Spleen (tissue), 11 donors: ENCODE results near the gene AFMID. TPM values are rescaled to one million over a fixed set of nuclear protein-coding genes. Genes with fewer than 3 reads are reported as not detected.

Experiments
- DNase-seq: peaks from one replicate; pipeline ENCODE4 v3.0.0-alpha.2; 2020
- H3K27ac ChIP-seq, 8 donors: fragments of 200-600 bp; sonication (generic) in 7 of 8; 1 replicate in 4 of 8; 2 replicates in 4 of 8; pipeline versions ENCODE4 v1.5.0 to v1.8.0; 2016 to 2021; ENCODE audit warnings: inconsistent platforms in 4 of 8, mild to moderate bottlenecking in 4 of 8, moderate library complexity in 1 of 8
- H3K27me3 ChIP-seq, 7 donors: fragments of 200-600 bp; sonication (generic) in 6 of 7; replicated peaks in 1 of 7; 1 replicate in 4 of 7; 2 replicates in 3 of 7; pipeline versions ENCODE4 v1.5.0 to v1.8.0; 2016 to 2021; ENCODE audit warnings: inconsistent platforms in 3 of 7, mild to moderate bottlenecking in 1 of 7
- H3K36me3 ChIP-seq, 6 donors: fragments of 200-600 bp; sonication (generic) in 5 of 6; 1 replicate in 4 of 6; 2 replicates in 2 of 6; pipeline versions ENCODE4 v1.5.0 to v1.8.0; 2016 to 2021; ENCODE audit warnings: inconsistent platforms in 2 of 6
- H3K4me1 ChIP-seq, 6 donors: fragments of 200-600 bp; sonication (generic) in 5 of 6; 1 replicate in 3 of 6; 2 replicates in 3 of 6; pipeline versions ENCODE4 v1.5.0 to v1.8.0; 2016 to 2021; ENCODE audit warnings: inconsistent platforms in 3 of 6
- H3K4me3 ChIP-seq, 8 donors: fragments of 200-600 bp; sonication (generic) in 7 of 8; 1 replicate in 4 of 8; 2 replicates in 4 of 8; pipeline versions ENCODE4 v1.5.0 to v1.8.0; 2016 to 2021; ENCODE audit warnings: inconsistent platforms in 4 of 8, mild to moderate bottlenecking in 4 of 8, moderate library complexity in 2 of 8
- H3K9me3 ChIP-seq, 8 donors: fragments of 200-600 bp; sonication (generic) in 7 of 8; 1 replicate in 4 of 8; 2 replicates in 4 of 8; pipeline versions ENCODE4 v1.5.0 to v1.8.0; 2016 to 2021; ENCODE audit warnings: inconsistent platforms in 4 of 8
- CTCF ChIP-seq, 11 experiments: fragments of 200-600 bp in 7 of 11; fragments of 450-650 bp in 4 of 11; sonication (generic) in 4 of 11; IDR thresholded peaks in 8 of 11; conservative IDR thresholded peaks in 3 of 11; 1 replicate in 7 of 11; 2 replicates in 4 of 11; pipeline versions ENCODE4 v1.4.0 to v1.8.0; 2016 to 2021; ENCODE audit warnings: antibody characterized with exemption in 11 of 11, inconsistent platforms in 4 of 11, mild to moderate bottlenecking in 1 of 11
- POLR2A ChIP-seq, 3 donors: fragments of 450-650 bp; IDR thresholded peaks; one replicate each; pipeline ENCODE4 v1.5.1; 2017; ENCODE audit warnings: antibody characterized with exemption in 3 of 3, mild to moderate bottlenecking in 1 of 3
- POLR2AphosphoS5 ChIP-seq, 3 donors: sonication (generic); formaldehyde crosslinking; IDR thresholded peaks; one replicate each; pipeline ENCODE4 v1.5.1; 2017; ENCODE audit warnings: antibody characterized with exemption in 3 of 3
- WGBS, 5 donors: extraction: QIAGEN DNeasy Blood & Tissue Kit in 3 of 5; methylation state at CpG; one replicate each; pipeline versions ENCODE4 v1.1.5 to v1.1.7; 2013 to 2018; 5-methylcytosine and 5-hydroxymethylcytosine counted together
- intact Hi-C: fragments of 100-400 bp; cut with DNase I; formaldehyde crosslinking; loops from one replicate; pipeline ENCODE4 v1.15.0; 2023; ENCODE audit warnings: low total_unique reads
- polyA plus RNA-seq, 3 donors: library from polyadenylated mRNA; stranded (reverse); fragments of 200-250 nt; gene quantifications; one replicate each; pipeline ENCODE4 v1.2.1, GENCODE V29; 2013
- total RNA-seq, 7 donors: library from RNA; depleted of rRNA in 3 of 7; stranded (reverse); fragments of >200 nt in 3 of 7; fragmentation: NEBNext Ultra II Directional in 4 of 7; extraction: Animal tissue kit (Norgen Biotek cat#: 25700) in 4 of 7; gene quantifications; one replicate each; pipeline versions ENCODE4 v1.1.0 to v1.2.1, GENCODE V29; 2016 to 2021
- donor health status: healthy with polysubstance abuse.
- donor health status: DM: no; HTN: no; CAD: no; lungs with moderate emphysema.
- donor health status: DM: no; HTN: no; CAD: no.
- donor health status: Bipolar disorder and iron deficiency.
- donor health status: healthy.
- donor health status: DM: no; HTN: no; CAD: no.
- donor health status: DM: yes; HTN: yes; CAD: no.

The AFMID gene
- total and polyA plus RNA-seq, 10 donors, result 13.1 to 42.5 (median 24.2) TPM

- H3K27me3 ChIP-seq, result no peaks in the 10 kb centered on the region
- peaks cover 0 to 43% (median 0%) of the 10 kb centered on the region in 6 donors for H3K36me3 ChIP-seq
- 62 to 76% (median 72%) methylated on average over 6 to 7 of the region's 7 CpGs for WGBS, 5 donors
- intact Hi-C loops, result no loop called here
- H3K4me3 ChIP-seq, result no peak overlapping the region
- DNase-seq, result no peak
- TF ChIP-seq POLR2A (IDR thresholded peaks at IDR 0.05) (no peak), POLR2AphosphoS5 (IDR thresholded peaks at IDR 0.05) (no peak), CTCF (IDR thresholded peaks at IDR 0.05 in 8 of 11, conservative IDR thresholded peaks at IDR 0.05 in 3 of 11) (no peak)
- no peaks in the 10 kb centered on the region for H3K4me1 ChIP-seq
- no peak overlapping the region for H3K27ac ChIP-seq
- no peaks in the 10 kb centered on the region for H3K9me3 ChIP-seq
Observed at GRCh38 chr17:78206298-78206697, 19.1 kb downstream of the AFMID start.

- WGBS, 5 donors, result 79 to 93% (median 86%) methylated on average over 3 of the region's 3 CpGs
Observed at GRCh38 chr17:78208486-78208885, 21.3 kb downstream of the AFMID start.

GRCh38 chr17:78210111-78210510 is 22.9 kb downstream of the AFMID start:
- 80 to 93% (median 86%) methylated on average over 10 of the region's 10 CpGs for WGBS, 5 donors
- Histone ChIP-seq H3K36me3 (peaks cover 0 to 14% (median 0%) of the 10 kb centered on the region in 6 donors), H3K27ac (no peak overlapping the region), H3K4me1 (peaks cover 6 to 18% (median 14%) of the 10 kb centered on the region in 6 donors), H3K9me3 (no peaks in the 10 kb centered on the region), H3K27me3 (no peaks in the 10 kb centered on the region), H3K4me3 (no peak overlapping the region)
- intact Hi-C loops, result no loop called here
- no peak for DNase-seq
- TF ChIP-seq POLR2AphosphoS5 (IDR thresholded peaks at IDR 0.05) (no peak), CTCF (IDR thresholded peaks at IDR 0.05 in 8 of 11, conservative IDR thresholded peaks at IDR 0.05 in 3 of 11) (no peak), POLR2A (IDR thresholded peaks at IDR 0.05) (no peak)

More at GRCh38 chr17:78208486-78208885, 21.3 kb downstream of the AFMID start:
- no peak for DNase-seq
- TF ChIP-seq CTCF (IDR thresholded peaks at IDR 0.05 in 8 of 11, conservative IDR thresholded peaks at IDR 0.05 in 3 of 11), result no peak
- no peak for TF ChIP-seq POLR2AphosphoS5 (IDR thresholded peaks at IDR 0.05)
- no peak for TF ChIP-seq POLR2A (IDR thresholded peaks at IDR 0.05)
- Histone ChIP-seq H3K9me3 (no peaks in the 10 kb centered on the region), H3K4me3 (no peak overlapping the region), H3K36me3 (peaks cover 0 to 29% (median 0%) of the 10 kb centered on the region in 6 donors), H3K4me1 (peaks cover 0 to 2% (median under 1%) of the 10 kb centered on the region in 6 donors), H3K27me3 (no peaks in the 10 kb centered on the region), H3K27ac (no peak overlapping the region)
- intact Hi-C loops, result no loop called here

GRCh38 chr17:78211032-78211431 is 23.9 kb downstream of the AFMID start:
- DNase-seq, result no peak
- Histone ChIP-seq H3K27ac (no peak overlapping the region), H3K4me3 (no peak overlapping the region), H3K9me3 (no peaks in the 10 kb centered on the region), H3K36me3 (peaks cover 0 to 6% (median 0%) of the 10 kb centered on the region in 6 donors), H3K27me3 (no peaks in the 10 kb centered on the region), H3K4me1 (peaks cover 6 to 25% (median 14%) of the 10 kb centered on the region in 6 donors)
- WGBS, 5 donors, result 86 to 93% (median 88%) methylated on average over 11 of the region's 11 CpGs
- TF ChIP-seq POLR2A (IDR thresholded peaks at IDR 0.05) (no peak), CTCF (IDR thresholded peaks at IDR 0.05 in 8 of 11, conservative IDR thresholded peaks at IDR 0.05 in 3 of 11) (no peak), POLR2AphosphoS5 (IDR thresholded peaks at IDR 0.05) (no peak)
- intact Hi-C loops, result no loop called here
